OCI-LY7 (cell line): ENCODE data around the gene CBFA2T3. TPM values are rescaled to one million over a fixed set of nuclear protein-coding genes. Genes with fewer than 3 reads are reported as not detected.
A peak's percentile ranks its signal among the peaks of the same experiment; 100 is the strongest.

ENCODE experiments used
- BruUV-seq: library from RNA; stranded (reverse); fragments of 400-500 nt; replicated peaks from 2 replicates; lab custom pipeline; 2021; lab: Mats Ljungman, UMichigan
- CTCF ChIA-PET: fragments of 300-600 bp; sonication (Branson Sonifier 250); formaldehyde crosslinking; loops from one replicate; lab custom pipeline; 2022; ENCODE audit warnings: antibody characterized with exemption; ENCODE audit not compliant: unreplicated experiment; lab: Charles Lee
- POLR2A ChIA-PET: fragments of 300-600 bp; sonication (Branson Sonifier 250); formaldehyde crosslinking; loops from one replicate; lab custom pipeline; 2022; ENCODE audit warnings: antibody characterized with exemption; lab: Charles Lee
- DNase-seq: peaks from one replicate; pipeline ENCODE4 v3.0.0-alpha.2; 2015; ENCODE audit warnings: low spot score
- H2AFZ ChIP-seq: fragments of 200-600 bp; sonication (generic), shearing (Covaris generic); 2 replicates; pipeline ENCODE4 v1.6.1; 2014; ENCODE audit warnings: mild to moderate bottlenecking, antibody characterized with exemption, low read length, moderate library complexity
- H3K27ac ChIP-seq: fragments of 200-600 bp; sonication (generic); 2 replicates; pipeline ENCODE4 v1.5.1; 2014; ENCODE audit warnings: mixed run types, low read depth, mild to moderate bottlenecking, moderate library complexity, low read length, inconsistent platforms; ENCODE audit not compliant: poor library complexity, severe bottlenecking
- H3K36me3 ChIP-seq: fragments of 200-600 bp; sonication (generic); 2 replicates; pipeline ENCODE4 v1.6.1; 2014; ENCODE audit warnings: mild to moderate bottlenecking, antibody characterized with exemption, low read length, moderate library complexity, mixed read lengths; ENCODE audit not compliant: insufficient read depth
- H3K4me1 ChIP-seq: fragments of 200-600 bp; sonication (generic); 2 replicates; pipeline ENCODE4 v1.5.1; 2014; ENCODE audit warnings: mild to moderate bottlenecking, low read length; ENCODE audit not compliant: insufficient read depth, poor library complexity, severe bottlenecking
- H3K4me2 ChIP-seq: fragments of 200-600 bp; sonication (generic); 2 replicates; pipeline ENCODE4 v1.6.1; 2014; ENCODE audit warnings: mild to moderate bottlenecking, low read length
- H3K4me3 ChIP-seq: fragments of 200-600 bp; sonication (generic); 2 replicates; pipeline ENCODE4 v1.5.1; 2014; ENCODE audit warnings: mild to moderate bottlenecking, low read depth, low read length; ENCODE audit not compliant: poor library complexity, severe bottlenecking
- H3K79me2 ChIP-seq: fragments of 200-600 bp; sonication (generic); 2 replicates; pipeline ENCODE4 v1.6.1; 2016; ENCODE audit warnings: low read depth, mild to moderate bottlenecking, low read length, moderate library complexity, mixed read lengths; ENCODE audit not compliant: insufficient read depth
- H3K9me2 ChIP-seq: fragments of 200-600 bp; sonication (generic); 2 replicates; pipeline ENCODE4 v1.6.1; 2016; ENCODE audit warnings: mild to moderate bottlenecking, low read length, mixed read lengths; ENCODE audit not compliant: insufficient read depth
- H3K9me3 ChIP-seq: fragments of 200-600 bp; sonication (generic); 2 replicates; pipeline ENCODE4 v1.6.1; 2014; ENCODE audit warnings: mild to moderate bottlenecking, mixed run types, low read length, mixed read lengths
- H4K20me1 ChIP-seq: fragments of 200-600 bp; sonication (generic); 2 replicates; pipeline ENCODE4 v1.6.1; 2014; ENCODE audit warnings: mild to moderate bottlenecking, antibody characterized with exemption, low read length, moderate library complexity, mixed read lengths; ENCODE audit not compliant: insufficient read depth
- EZH2phosphoT487 ChIP-seq: fragments of 200-600 bp; sonication (generic); IDR thresholded peaks from 2 replicates; pipeline ENCODE4 v1.6.1; 2018; ENCODE audit warnings: low read depth, borderline replicate concordance, mild to moderate bottlenecking, mixed run types, antibody characterized with exemption, low read length, moderate library complexity, mixed read lengths
- intact Hi-C: fragments of 100-400 bp; cut with micrococcal nuclease; formaldehyde crosslinking; loops from one replicate; pipeline ENCODE4 v1.10.0; 2022; ENCODE audit not compliant: unreplicated experiment
- total RNA-seq, 2 experiments: library from RNA; depleted of rRNA in 1 of 2; stranded (reverse); fragments of >200 nt in 1 of 2; shearing (Covaris generic) in 1 of 2; gene quantifications; 2 replicates each; pipeline ENCODE4 v1.2.3, GENCODE V29; 2014 to 2022
- TF ChIP-seq, protein P1 (sequence below): fragments of 200-600 bp; sonication (generic); conservative IDR thresholded peaks from 2 replicates; pipeline ENCODE4 v1.5.1; 2014; ENCODE audit warnings: mild to moderate bottlenecking, antibody characterized with exemption, low read length, moderate library complexity, mixed read lengths

The CBFA2T3 gene
- total RNA-seq, 2 experiments from 2014 or later: 1.1 to 48.0 TPM

DNA sequence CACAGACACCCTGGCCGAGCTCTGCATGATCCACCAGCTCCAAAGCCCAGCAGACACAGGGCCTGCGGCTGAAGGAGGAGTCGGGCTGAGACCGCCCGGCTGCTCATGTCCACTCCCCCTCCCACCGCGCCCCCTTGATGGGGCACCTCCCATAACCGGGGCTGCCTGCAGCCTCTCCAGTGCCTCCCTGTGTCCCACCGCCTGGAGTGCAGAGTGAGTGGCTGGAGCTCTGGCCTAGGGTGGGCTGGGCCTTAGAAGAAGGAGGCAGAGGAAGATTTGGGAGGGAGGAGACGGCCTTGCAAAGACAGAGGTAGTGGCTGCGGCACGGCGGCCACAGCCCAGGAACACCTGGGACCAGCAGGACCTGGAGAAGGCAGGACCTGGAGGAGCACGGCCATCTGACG, 4.0 kb downstream of the CBFA2T3 start:
- BruUV-seq: no TSS peak
- no peaks in the 10 kb centered on the region for H3K79me2 ChIP-seq
- peak overlapping the region; percentile 92 for H3K27ac ChIP-seq
- intact Hi-C loops: no loop called here
- H3K9me2 ChIP-seq: no peaks in the 10 kb centered on the region
- no peak for TF ChIP-seq EZH2phosphoT487
- TF ChIP-seq, protein P1, sequence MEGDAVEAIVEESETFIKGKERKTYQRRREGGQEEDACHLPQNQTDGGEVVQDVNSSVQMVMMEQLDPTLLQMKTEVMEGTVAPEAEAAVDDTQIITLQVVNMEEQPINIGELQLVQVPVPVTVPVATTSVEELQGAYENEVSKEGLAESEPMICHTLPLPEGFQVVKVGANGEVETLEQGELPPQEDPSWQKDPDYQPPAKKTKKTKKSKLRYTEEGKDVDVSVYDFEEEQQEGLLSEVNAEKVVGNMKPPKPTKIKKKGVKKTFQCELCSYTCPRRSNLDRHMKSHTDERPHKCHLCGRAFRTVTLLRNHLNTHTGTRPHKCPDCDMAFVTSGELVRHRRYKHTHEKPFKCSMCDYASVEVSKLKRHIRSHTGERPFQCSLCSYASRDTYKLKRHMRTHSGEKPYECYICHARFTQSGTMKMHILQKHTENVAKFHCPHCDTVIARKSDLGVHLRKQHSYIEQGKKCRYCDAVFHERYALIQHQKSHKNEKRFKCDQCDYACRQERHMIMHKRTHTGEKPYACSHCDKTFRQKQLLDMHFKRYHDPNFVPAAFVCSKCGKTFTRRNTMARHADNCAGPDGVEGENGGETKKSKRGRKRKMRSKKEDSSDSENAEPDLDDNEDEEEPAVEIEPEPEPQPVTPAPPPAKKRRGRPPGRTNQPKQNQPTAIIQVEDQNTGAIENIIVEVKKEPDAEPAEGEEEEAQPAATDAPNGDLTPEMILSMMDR: no peak
- no peaks in the 10 kb centered on the region for H3K9me3 ChIP-seq
- peaks cover 100% of the 10 kb centered on the region for H3K4me1 ChIP-seq
- no peak overlapping the region for H2AFZ ChIP-seq
- POLR2A ChIA-PET: interaction anchor here (0.6 to 1.1 kb wide), 3 partner anchors 27 to 228 kb away, joined by 3 read pairs; no protein-coding TSS in a partner anchor
- DNase-seq: no peak
- peak overlapping the region; percentile 60 for H3K4me3 ChIP-seq
- H3K36me3 ChIP-seq: no peaks in the 10 kb centered on the region
- no peaks in the 10 kb centered on the region for H4K20me1 ChIP-seq
- CTCF ChIA-PET: no interaction called here
- peak overlapping the region; percentile 75 for H3K4me2 ChIP-seq

DNA sequence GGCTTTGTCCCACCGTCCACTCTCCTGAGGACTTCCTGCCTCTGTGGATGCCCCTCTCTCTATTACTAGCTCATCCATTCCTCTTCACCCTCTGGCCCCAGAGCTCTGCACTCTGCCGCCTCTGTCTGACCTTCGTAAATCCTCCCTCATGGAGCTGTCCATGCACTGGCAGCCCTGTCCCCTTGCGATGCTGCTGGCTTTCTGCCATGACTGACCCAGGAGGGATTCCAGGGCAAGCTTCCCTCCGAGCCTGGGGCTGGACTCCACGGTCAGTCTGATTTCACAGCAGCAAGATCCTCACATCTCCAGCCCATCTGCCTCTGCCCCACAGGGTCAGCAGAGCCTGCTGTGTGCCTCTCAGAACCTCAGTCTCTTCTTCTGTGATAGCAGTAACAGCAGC, 4.7 kb downstream of the CBFA2T3 start:
- TF ChIP-seq, protein P1: no peak
- no peak for TF ChIP-seq EZH2phosphoT487
- no peaks in the 10 kb centered on the region for H3K79me2 ChIP-seq
- ChIA-PET CTCF (no interaction called here), POLR2A (interaction anchor here (0.6 to 1.9 kb wide), 3 partner anchors 27 to 227 kb away, joined by 3 to 5 read pairs (median 3); no protein-coding TSS in a partner anchor)
- H4K20me1 ChIP-seq: no peaks in the 10 kb centered on the region
- H3K4me3 ChIP-seq: peak overlapping the region; percentile 60
- peak overlapping the region; percentile 92 for H3K27ac ChIP-seq
- H3K9me3 ChIP-seq: no peaks in the 10 kb centered on the region
- no peaks in the 10 kb centered on the region for H3K36me3 ChIP-seq
- intact Hi-C loops: no loop called here
- peak overlapping the region; percentile 75 for H3K4me2 ChIP-seq
- no peak overlapping the region for H2AFZ ChIP-seq
- DNase-seq: no peak
- no TSS peak for BruUV-seq
- no peaks in the 10 kb centered on the region for H3K9me2 ChIP-seq
- peaks cover 100% of the 10 kb centered on the region for H3K4me1 ChIP-seq

DNA sequence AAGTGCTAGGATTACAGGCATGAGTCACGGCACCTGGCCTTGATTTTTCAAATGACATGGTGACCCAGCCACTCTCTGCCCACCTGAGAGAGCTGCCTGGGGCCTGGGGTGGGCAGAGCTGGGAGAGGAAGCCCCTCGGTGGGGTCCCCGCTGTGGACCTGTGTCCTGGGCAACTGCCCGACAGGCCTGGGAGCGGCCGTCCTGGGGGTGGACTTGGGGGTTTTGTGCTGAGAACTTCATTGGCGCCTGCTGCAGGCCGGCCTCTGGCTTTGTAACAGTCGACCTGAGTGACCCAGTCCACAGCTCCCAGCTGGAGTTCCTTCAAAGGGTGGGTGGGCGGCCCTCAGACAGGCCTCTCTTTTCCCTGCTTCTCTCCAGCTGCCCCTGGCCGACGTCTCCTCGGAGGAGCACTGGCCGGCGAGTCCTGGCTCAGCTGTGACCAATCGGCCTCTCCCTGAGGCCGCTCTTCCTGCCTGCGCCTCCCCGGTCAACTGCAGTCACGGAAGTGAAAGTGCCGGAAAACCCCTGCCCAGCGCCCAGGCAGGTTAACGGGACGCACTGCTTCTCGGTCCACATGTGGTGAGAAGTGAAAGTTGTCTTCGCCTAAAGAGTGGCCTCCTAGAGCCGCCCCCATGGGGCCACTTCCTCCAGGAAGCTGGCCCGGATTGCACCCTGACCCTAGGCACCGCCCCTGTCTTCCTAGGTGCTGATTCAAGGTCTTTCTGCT, 5.5 kb downstream of the CBFA2T3 start:
- POLR2A ChIA-PET: interaction anchor here (0.7 to 1.9 kb wide), 3 partner anchors 26 to 901 kb away, joined by 3 to 5 read pairs (median 3); no protein-coding TSS in a partner anchor
- CTCF ChIA-PET: no interaction called here

More for the DNA sequence above, 5.5 kb downstream of the CBFA2T3 start:
- peak; percentile 77 for DNase-seq
- peak overlapping the region; percentile 75 for H3K4me2 ChIP-seq
- H2AFZ ChIP-seq: no peak overlapping the region
- H3K79me2 ChIP-seq: no peaks in the 10 kb centered on the region
- H3K36me3 ChIP-seq: no peaks in the 10 kb centered on the region
- intact Hi-C loops: no loop called here
- no peaks in the 10 kb centered on the region for H3K9me3 ChIP-seq
- H3K4me3 ChIP-seq: peak overlapping the region; percentile 60
- TF ChIP-seq, protein P1: no peak
- H3K27ac ChIP-seq: peak overlapping the region; percentile 92
- no peaks in the 10 kb centered on the region for H3K9me2 ChIP-seq
- BruUV-seq: no TSS peak
- H3K4me1 ChIP-seq: peaks cover 100% of the 10 kb centered on the region
- no peaks in the 10 kb centered on the region for H4K20me1 ChIP-seq
